Kidney (tissue), 14 donors: Measurements from ENCODE around the gene GRIN2A. TPM values are rescaled to one million over a fixed set of nuclear protein-coding genes. Genes with fewer than 3 reads are reported as not detected.

Source experiments
- DNase-seq, 5 donors: peaks; one replicate each; pipeline ENCODE4 v3.0.0-alpha.2; 2013 to 2020
- FAIRE-seq: peaks from 2 replicates; lab custom pipeline; 2012; peaks lifted over from hg19 to GRCh38; lab: Jason Lieb, UNC
- H3K27ac ChIP-seq, 2 donors: one replicate each; pipeline ENCODE4 v1.7.0; 2013; ENCODE audit warnings: low read depth in 2 of 2, low read length in 2 of 2, inconsistent platforms in 1 of 2
- H3K27me3 ChIP-seq: one replicate; pipeline ENCODE4 v1.7.1; 2013; ENCODE audit warnings: low read length, inconsistent platforms; ENCODE audit not compliant: control insufficient read depth, insufficient read depth
- H3K36me3 ChIP-seq, 3 donors: one replicate each; pipeline versions ENCODE4 v1.7.0 to v1.7.1; 2013; ENCODE audit warnings: low read length in 3 of 3, control low read depth in 1 of 3, inconsistent platforms in 1 of 3; ENCODE audit not compliant: insufficient read depth in 3 of 3, control insufficient read depth in 2 of 3
- H3K4me1 ChIP-seq, 3 donors: one replicate each; pipeline versions ENCODE4 v1.7.0 to v1.7.1; 2013; ENCODE audit warnings: low read length in 3 of 3, inconsistent platforms in 1 of 3, low read depth in 1 of 3; ENCODE audit not compliant: control insufficient read depth in 2 of 3, insufficient read depth in 2 of 3
- H3K4me3 ChIP-seq, 3 donors: one replicate each; pipeline versions ENCODE4 v1.7.0 to v1.8.1; 2013; ENCODE audit warnings: low read length in 3 of 3, control low read depth in 1 of 3, inconsistent platforms in 1 of 3
- H3K9ac ChIP-seq, 3 donors: one replicate each; pipeline versions ENCODE4 v1.7.0 to v1.7.1; 2013; ENCODE audit warnings: low read length in 3 of 3, control low read depth in 1 of 3, inconsistent platforms in 1 of 3
- H3K9me3 ChIP-seq, 3 donors: one replicate each; pipeline versions ENCODE4 v1.7.0 to v1.7.1; 2013; ENCODE audit warnings: low read length in 3 of 3, control low read depth in 1 of 3, inconsistent platforms in 1 of 3; ENCODE audit not compliant: control insufficient read depth in 2 of 3, insufficient read depth in 1 of 3
- CTCF ChIP-seq: IDR thresholded peaks from 3 replicates; pipeline ENCODE4 v1.5.1; 2012; ENCODE audit warnings: mild to moderate bottlenecking, moderate library complexity, borderline replicate concordance; ENCODE audit not compliant: insufficient read depth; ENCODE audit errors: extremely low read depth
- intact Hi-C: fragments of 100-400 bp; cut with DNase I; formaldehyde crosslinking; loops from one replicate; pipeline ENCODE4 v1.11.1; 2022
- polyA plus RNA-seq: library from polyadenylated mRNA; stranded (reverse); fragments of 350-450 nt; fragmentation: Illumina TruSeq; extraction: RNeasy Lipid Tissue Mini Kit (QIAGEN cat#74804); gene quantifications from one replicate; pipeline ENCODE4 v1.2.3, GENCODE V29; 2014; ENCODE audit warnings: low read depth, low replicate concordance; ENCODE audit not compliant: insufficient read depth
- total RNA-seq: library from RNA; stranded (reverse); fragmentation: NEBNext Ultra II Directional; extraction: Animal tissue kit (Norgen Biotek cat#: 25700); gene quantifications from one replicate; pipeline ENCODE4 v1.2.1, GENCODE V29; 2021
- donor health status: control.
- donor health status: control.
- donor health status: control.
- donor health status: control.
- donor health status: control.
- donor health status: DM: yes; HTN: yes; CAD: no.
- donor health status: Normal renal cell carcinoma (clear cell type).

GRIN2A gene
- total and polyA plus RNA-seq, 2 donors from 2014 or later, result 0.28 to 6.5 TPM

- FAIRE-seq, result no peak
- H3K4me3 ChIP-seq, result no peak overlapping the region
- intact Hi-C loops, result no loop called here
- H3K9ac ChIP-seq, result no peak overlapping the region
- H3K36me3 ChIP-seq, result no peaks in the 10 kb centered on the region
- H3K27ac ChIP-seq, result no peak overlapping the region
- no peak for TF ChIP-seq CTCF
- H3K27me3 ChIP-seq, result no peaks in the 10 kb centered on the region
- peaks cover 0 to 3% (median 0%) of the 10 kb centered on the region in 3 donors for H3K4me1 ChIP-seq
- no peaks in the 10 kb centered on the region for H3K9me3 ChIP-seq
- DNase-seq, result no peak
These were observed 150.8 kb downstream of the GRIN2A start for GRCh38 chr16:10031473-10031872.

- intact Hi-C loops, result no loop called here
- no peak for TF ChIP-seq CTCF
- Histone ChIP-seq H3K27ac (no peak overlapping the region), H3K4me3 (no peak overlapping the region), H3K36me3 (no peaks in the 10 kb centered on the region), H3K4me1 (no peaks in the 10 kb centered on the region), H3K9me3 (no peaks in the 10 kb centered on the region), H3K27me3 (no peaks in the 10 kb centered on the region), H3K9ac (no peak overlapping the region)
- DNase-seq (no peak), FAIRE-seq (no peak)
These were observed 153.6 kb downstream of the GRIN2A start for GRCh38 chr16:10028644-10029043.

GRCh38 chr16:10027553-10027952 lies 154.7 kb downstream of the GRIN2A start:
- Histone ChIP-seq H3K27me3 (no peaks in the 10 kb centered on the region), H3K4me3 (no peak overlapping the region), H3K27ac (no peak overlapping the region), H3K36me3 (no peaks in the 10 kb centered on the region), H3K4me1 (no peaks in the 10 kb centered on the region), H3K9ac (no peak overlapping the region), H3K9me3 (no peaks in the 10 kb centered on the region)
- no peak for DNase-seq
- intact Hi-C loops, result no loop called here
- no peak for TF ChIP-seq CTCF
- no peak for FAIRE-seq

GRCh38 chr16:10026593-10026992 lies 155.6 kb downstream of the GRIN2A start:
- Histone ChIP-seq H3K9me3 (no peaks in the 10 kb centered on the region), H3K27me3 (no peaks in the 10 kb centered on the region), H3K4me3 (no peak overlapping the region), H3K27ac (no peak overlapping the region), H3K9ac (no peak overlapping the region), H3K4me1 (no peaks in the 10 kb centered on the region), H3K36me3 (no peaks in the 10 kb centered on the region)
- intact Hi-C loops, result no loop called here
- TF ChIP-seq CTCF, result no peak
- FAIRE-seq, result no peak
- DNase-seq, result no peak
